Prostate gland (tissue), 2 donors: Measurements from ENCODE around the gene ZBTB49. TPM values are rescaled to one million over a fixed set of nuclear protein-coding genes. Genes with fewer than 3 reads are reported as not detected.

Source experiments
- DNase-seq: peaks from one replicate; pipeline ENCODE4 v3.0.0-alpha.2; 2019; ENCODE audit warnings: low spot score
- H3K27ac ChIP-seq, 2 donors: fragments of 200-600 bp; sonication (generic); 2 replicates each; pipeline ENCODE4 v1.5.1; 2017 to 2019
- H3K27me3 ChIP-seq: fragments of 200-600 bp; sonication (generic); replicated peaks from 2 replicates; pipeline ENCODE4 v1.5.1; 2019; ENCODE audit not compliant: insufficient read depth
- H3K36me3 ChIP-seq, 2 donors: fragments of 200-600 bp; sonication (generic); 1 replicate in 1 of 2; 2 replicates in 1 of 2; pipeline versions ENCODE4 v1.5.1 to v1.8.1; 2017 to 2019
- H3K4me1 ChIP-seq: fragments of 200-600 bp; sonication (generic); replicated peaks from 2 replicates; pipeline ENCODE4 v1.5.1; 2019
- H3K4me3 ChIP-seq, 2 donors: fragments of 200-600 bp; sonication (generic); 2 replicates each; pipeline ENCODE4 v1.5.1; 2017 to 2019
- H3K9me3 ChIP-seq: fragments of 200-600 bp; sonication (generic); 2 replicates; pipeline ENCODE4 v1.5.1; 2017
- POLR2A ChIP-seq: fragments of 450-650 bp; IDR thresholded peaks from one replicate; pipeline ENCODE4 v1.6.1; 2016; ENCODE audit warnings: antibody characterized with exemption, mild to moderate bottlenecking
- POLR2AphosphoS5 ChIP-seq: sonication (generic); formaldehyde crosslinking; IDR thresholded peaks from one replicate; pipeline ENCODE4 v1.6.1; 2017; ENCODE audit warnings: antibody characterized with exemption
- WGBS: methylation state at CpG from one replicate; pipeline ENCODE4 v1.1.5; 2018; 5-methylcytosine and 5-hydroxymethylcytosine counted together
- intact Hi-C: fragments of 100-400 bp; cut with DNase I; formaldehyde crosslinking; loops from one replicate; pipeline ENCODE4 v1.14.2; 2022
- total RNA-seq, 2 donors: library from RNA; depleted of rRNA; stranded (reverse); fragments of >200 nt; gene quantifications; one replicate each; pipeline ENCODE4 v1.1.0, GENCODE V29; 2016
- TF ChIP-seq, protein P1 (sequence below), 4 experiments: fragments of 200-600 bp in 2 of 4; fragments of 450-650 bp in 2 of 4; sonication (generic) in 2 of 4; IDR thresholded peaks; 1 replicate in 3 of 4; 2 replicates in 1 of 4; pipeline ENCODE4 v1.5.1; 2016 to 2019; ENCODE audit warnings: antibody characterized with exemption in 4 of 4, mild to moderate bottlenecking in 2 of 4, moderate library complexity in 2 of 4

The ZBTB49 gene
- total RNA-seq, 2 donors from 2014 or later = 5.1 to 10.3 TPM

DNA sequence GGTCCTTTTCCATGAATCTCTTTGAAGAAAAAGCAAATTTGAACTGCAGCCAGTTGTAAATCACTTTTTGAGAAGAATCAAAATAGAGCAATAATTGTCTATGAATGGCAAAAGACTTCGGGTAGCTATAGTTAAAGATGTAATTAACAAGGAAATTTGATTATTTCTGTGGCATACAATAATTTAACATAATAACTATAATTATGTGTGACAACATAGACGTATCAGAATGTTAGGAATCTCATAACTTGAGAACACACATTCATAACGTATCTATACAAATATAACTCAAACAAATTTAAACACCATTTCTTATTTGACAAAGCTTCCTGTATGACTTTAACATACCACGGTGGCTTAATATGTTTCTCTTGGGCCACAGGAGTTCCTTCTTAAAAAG lies 60.9 kb downstream of the ZBTB49 start:
- intact Hi-C loops = no loop called here
- no peak overlapping the region for H3K4me3 ChIP-seq
- no peak overlapping the region for H3K27ac ChIP-seq
- H3K4me1 ChIP-seq = no peaks in the 10 kb centered on the region
- no peaks in the 10 kb centered on the region for H3K9me3 ChIP-seq
- TF ChIP-seq POLR2A (no peak), POLR2AphosphoS5 (no peak)
- TF ChIP-seq, protein P1, sequence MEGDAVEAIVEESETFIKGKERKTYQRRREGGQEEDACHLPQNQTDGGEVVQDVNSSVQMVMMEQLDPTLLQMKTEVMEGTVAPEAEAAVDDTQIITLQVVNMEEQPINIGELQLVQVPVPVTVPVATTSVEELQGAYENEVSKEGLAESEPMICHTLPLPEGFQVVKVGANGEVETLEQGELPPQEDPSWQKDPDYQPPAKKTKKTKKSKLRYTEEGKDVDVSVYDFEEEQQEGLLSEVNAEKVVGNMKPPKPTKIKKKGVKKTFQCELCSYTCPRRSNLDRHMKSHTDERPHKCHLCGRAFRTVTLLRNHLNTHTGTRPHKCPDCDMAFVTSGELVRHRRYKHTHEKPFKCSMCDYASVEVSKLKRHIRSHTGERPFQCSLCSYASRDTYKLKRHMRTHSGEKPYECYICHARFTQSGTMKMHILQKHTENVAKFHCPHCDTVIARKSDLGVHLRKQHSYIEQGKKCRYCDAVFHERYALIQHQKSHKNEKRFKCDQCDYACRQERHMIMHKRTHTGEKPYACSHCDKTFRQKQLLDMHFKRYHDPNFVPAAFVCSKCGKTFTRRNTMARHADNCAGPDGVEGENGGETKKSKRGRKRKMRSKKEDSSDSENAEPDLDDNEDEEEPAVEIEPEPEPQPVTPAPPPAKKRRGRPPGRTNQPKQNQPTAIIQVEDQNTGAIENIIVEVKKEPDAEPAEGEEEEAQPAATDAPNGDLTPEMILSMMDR (IDR thresholded peaks at IDR 0.05) = no peak
- 58% methylated on average over 4 of the region's 4 CpGs for WGBS
- H3K36me3 ChIP-seq = no peaks in the 10 kb centered on the region
- no peaks in the 10 kb centered on the region for H3K27me3 ChIP-seq
- DNase-seq = no peak

GRCh38 chr4:4355302-4355701 lies 65.3 kb downstream of the ZBTB49 start:
- Histone ChIP-seq H3K27me3 (peaks cover 3% of the 10 kb centered on the region), H3K9me3 (no peaks in the 10 kb centered on the region), H3K27ac (no peak overlapping the region), H3K36me3 (no peaks in the 10 kb centered on the region), H3K4me3 (no peak overlapping the region), H3K4me1 (no peaks in the 10 kb centered on the region)
- TF ChIP-seq, protein P1 (IDR thresholded peaks at IDR 0.05) = no peak
- no peak for TF ChIP-seq POLR2AphosphoS5
- no peak for TF ChIP-seq POLR2A
- no peak for DNase-seq
- WGBS = 32% methylated on average over 1 of the region's 1 CpG
- intact Hi-C loops = no loop called here

GRCh38 chr4:4356106-4357041 lies 66.3 kb downstream of the ZBTB49 start:
- no peaks in the 10 kb centered on the region for H3K36me3 ChIP-seq
- H3K9me3 ChIP-seq = no peaks in the 10 kb centered on the region
- no peaks in the 10 kb centered on the region for H3K4me1 ChIP-seq
- 69% methylated on average over 26 of the region's 26 CpGs for WGBS
- TF ChIP-seq, protein P1 (IDR thresholded peaks at IDR 0.05) = no peak
- TF ChIP-seq POLR2A (no peak), POLR2AphosphoS5 (no peak)
- peaks cover 3% of the 10 kb centered on the region for H3K27me3 ChIP-seq
- intact Hi-C loops = no loop called here
- no peak overlapping the region for H3K27ac ChIP-seq
- DNase-seq = no peak
- H3K4me3 ChIP-seq = no peak overlapping the region

GRCh38 chr4:4358093-4358854 lies 68.2 kb downstream of the ZBTB49 start:
- Histone ChIP-seq H3K4me1 (no peaks in the 10 kb centered on the region), H3K9me3 (no peaks in the 10 kb centered on the region), H3K36me3 (no peaks in the 10 kb centered on the region), H3K27me3 (peaks cover 3% of the 10 kb centered on the region), H3K4me3 (no peak overlapping the region), H3K27ac (no peak overlapping the region)
- intact Hi-C loops = no loop called here
- no peak for DNase-seq
- 46% methylated on average over 13 of the region's 13 CpGs for WGBS
- TF ChIP-seq POLR2AphosphoS5 = no peak
- TF ChIP-seq, protein P1 (IDR thresholded peaks at IDR 0.05) = no peak
- no peak for TF ChIP-seq POLR2A
